H1 (cell line): Measurements from ENCODE around the gene TGM6. TPM values are rescaled to one million over a fixed set of nuclear protein-coding genes. Genes with fewer than 3 reads are reported as not detected.

Source experiments
- CTCF ChIA-PET: fragments of 300-600 bp; sonication (Branson Sonifier 250); formaldehyde crosslinking; loops from one replicate; lab custom pipeline; 2021; ENCODE audit not compliant: partially characterized antibody; lab: Charles Lee
- POLR2A ChIA-PET: fragments of 300-600 bp; sonication (Branson Sonifier 250); formaldehyde crosslinking; loops from one replicate; lab custom pipeline; 2021; ENCODE audit warnings: inconsistent platforms; ENCODE audit not compliant: partially characterized antibody; lab: Charles Lee
- DNase-seq, 2 experiments: peaks; one replicate each; pipeline versions ENCODE4 v3.0.0 to v3.0.0-alpha.2; 2010 to 2022; ENCODE audit warnings: low spot score in 2 of 2, low read depth in 1 of 2, mixed read lengths in 1 of 2
- FAIRE-seq: peaks from 2 replicates; lab custom pipeline; 2011; peaks lifted over from hg19 to GRCh38; lab: Jason Lieb, UNC
- H2AFZ ChIP-seq: 2 replicates; pipeline ENCODE4 v1.8.1; 2012; ENCODE audit warnings: low read length, inconsistent platforms
- H2AK5ac ChIP-seq: 2 replicates; pipeline ENCODE4 v1.6.1; 2013; ENCODE audit warnings: low read depth, low read length
- H2BK120ac ChIP-seq: replicated peaks from 2 replicates; pipeline ENCODE3; 2013; ENCODE audit warnings: low read depth, low read length, inconsistent platforms
- H2BK12ac ChIP-seq: 2 replicates; pipeline ENCODE4 v1.6.1; 2013; ENCODE audit warnings: low read depth, low read length
- H2BK15ac ChIP-seq: 2 replicates; pipeline ENCODE4 v1.6.1; 2013; ENCODE audit warnings: low read length
- H2BK20ac ChIP-seq: 2 replicates; pipeline ENCODE4 v1.6.1; 2013; ENCODE audit warnings: low read length
- H2BK5ac ChIP-seq: 2 replicates; pipeline ENCODE4 v1.6.1; 2013; ENCODE audit warnings: low read depth, low read length
- H3K14ac ChIP-seq: 2 replicates; pipeline ENCODE4 v1.6.1; 2013; ENCODE audit warnings: inconsistent platforms; ENCODE audit not compliant: insufficient read length
- H3K18ac ChIP-seq: 2 replicates; pipeline ENCODE4 v1.6.1; 2013; ENCODE audit warnings: low read length; ENCODE audit errors: extremely low read depth
- H3K23ac ChIP-seq: 2 replicates; pipeline ENCODE4 v1.6.1; 2013; ENCODE audit warnings: inconsistent platforms; ENCODE audit not compliant: insufficient read length
- H3K23me2 ChIP-seq: 2 replicates; pipeline ENCODE4 v1.6.1; 2013; ENCODE audit warnings: low read depth, low read length
- H3K27ac ChIP-seq: 2 replicates; pipeline ENCODE4 v1.6.1; 2011; ENCODE audit warnings: low read depth, low read length, inconsistent platforms
- H3K27me3 ChIP-seq, 4 experiments: replicated peaks in 1 of 4; 1 replicate in 1 of 4; 2 replicates in 3 of 4; pipeline versions ENCODE4 v1.6.1 to v1.8.1; 2011 to 2013; ENCODE audit warnings: low read length in 3 of 4, mild to moderate bottlenecking in 3 of 4, inconsistent platforms in 2 of 4, mixed read lengths in 2 of 4, moderate library complexity in 1 of 4; ENCODE audit not compliant: control insufficient read depth in 3 of 4, insufficient read depth in 3 of 4; ENCODE audit errors: extremely low read depth in 1 of 4
- H3K36me3 ChIP-seq, 4 experiments: 2 replicates each; pipeline versions ENCODE4 v1.6.1 to v1.8.1; 2011 to 2013; ENCODE audit warnings: mild to moderate bottlenecking in 4 of 4, low read length in 3 of 4, moderate library complexity in 2 of 4, control low read depth in 1 of 4, inconsistent platforms in 1 of 4; ENCODE audit not compliant: insufficient read depth in 4 of 4, control insufficient read depth in 2 of 4
- H3K4ac ChIP-seq: replicated peaks from 2 replicates; pipeline ENCODE3; 2013; ENCODE audit warnings: low read length, low read depth, mixed read lengths, inconsistent platforms; ENCODE audit not compliant: insufficient read length
- H3K4me1 ChIP-seq, 4 experiments: replicated peaks in 1 of 4; 1 replicate in 1 of 4; 2 replicates in 3 of 4; pipeline versions ENCODE4 v1.6.1 to v1.8.1; 2011 to 2013; ENCODE audit warnings: low read length in 3 of 4, inconsistent platforms in 2 of 4, mixed read lengths in 1 of 4; ENCODE audit not compliant: insufficient read depth in 4 of 4, control insufficient read depth in 3 of 4
- H3K4me2 ChIP-seq, 2 experiments: 2 replicates each; pipeline versions ENCODE4 v1.6.1 to v1.8.1; 2011 to 2013; ENCODE audit warnings: low read depth in 2 of 2, low read length in 2 of 2, control low read depth in 1 of 2, inconsistent platforms in 1 of 2, mild to moderate bottlenecking in 1 of 2; ENCODE audit not compliant: insufficient read depth in 1 of 2
- H3K4me3 ChIP-seq, 4 experiments: fragments of 200-600, 300-600 bp in 1 of 4; sonication (generic), shearing (Covaris generic), sonication (Bioruptor Twin) in 1 of 4; 2 replicates each; pipeline versions ENCODE4 v1.5.1 to v1.8.1; 2011 to 2016; ENCODE audit warnings: low read length in 4 of 4, low read depth in 3 of 4, control low read depth in 2 of 4, inconsistent platforms in 2 of 4, mild to moderate bottlenecking in 2 of 4, mixed read lengths in 1 of 4, moderate library complexity in 1 of 4; ENCODE audit not compliant: insufficient read depth in 2 of 4; ENCODE audit errors: extremely low read depth in 1 of 4
- H3K56ac ChIP-seq: replicated peaks from 2 replicates; pipeline ENCODE3; 2013; ENCODE audit warnings: low read depth, mild to moderate bottlenecking, mixed read lengths, low read length, inconsistent platforms; ENCODE audit not compliant: insufficient read length
- H3K79me1 ChIP-seq: 2 replicates; pipeline ENCODE4 v1.6.1; 2013; ENCODE audit warnings: low read depth, low read length, control low read depth
- H3K79me2 ChIP-seq, 2 experiments: 2 replicates each; pipeline versions ENCODE4 v1.6.1 to v1.8.1; 2012 to 2013; ENCODE audit warnings: low read length in 2 of 2, mild to moderate bottlenecking in 2 of 2, inconsistent platforms in 1 of 2; ENCODE audit not compliant: insufficient read depth in 2 of 2, control insufficient read depth in 1 of 2
- H3K9ac ChIP-seq, 4 experiments: replicated peaks in 1 of 4; 1 replicate in 1 of 4; 2 replicates in 3 of 4; pipeline versions ENCODE4 v1.6.1 to v1.8.1; 2011 to 2013; ENCODE audit warnings: low read depth in 3 of 4, low read length in 3 of 4, control low read depth in 2 of 4, mild to moderate bottlenecking in 2 of 4, moderate library complexity in 2 of 4, inconsistent platforms in 1 of 4; ENCODE audit errors: extremely low read depth in 1 of 4
- H3K9me3 ChIP-seq, 2 experiments: 2 replicates each; pipeline versions ENCODE4 v1.6.1 to v1.8.1; 2012 to 2013; ENCODE audit warnings: mild to moderate bottlenecking in 2 of 2, moderate library complexity in 2 of 2, control low read depth in 1 of 2, inconsistent platforms in 1 of 2, low read depth in 1 of 2, low read length in 1 of 2, mixed read lengths in 1 of 2; ENCODE audit not compliant: insufficient read depth in 2 of 2
- H4K20me1 ChIP-seq, 2 experiments: replicated peaks in 1 of 2; 2 replicates each; pipeline versions ENCODE3 to v1.8.1; 2011 to 2013; ENCODE audit warnings: inconsistent platforms in 2 of 2, low read length in 2 of 2, mild to moderate bottlenecking in 1 of 2; ENCODE audit not compliant: insufficient read depth in 2 of 2, control insufficient read depth in 1 of 2
- H4K5ac ChIP-seq: 2 replicates; pipeline ENCODE4 v1.6.1; 2013; ENCODE audit warnings: low read length, low read depth, mixed read lengths, inconsistent platforms; ENCODE audit not compliant: insufficient read length
- H4K8ac ChIP-seq: 2 replicates; pipeline ENCODE4 v1.8.0; 2013; ENCODE audit warnings: mild to moderate bottlenecking, moderate library complexity, low read length, inconsistent platforms; ENCODE audit not compliant: insufficient read depth; ENCODE audit errors: extremely low read depth
- H4K91ac ChIP-seq: replicated peaks from 2 replicates; pipeline ENCODE3; 2013; ENCODE audit warnings: low read length, mixed read lengths, inconsistent platforms; ENCODE audit not compliant: insufficient read length
- CTBP2 ChIP-seq: IDR thresholded peaks from 2 replicates; pipeline ENCODE4 v1.7.0; 2011; ENCODE audit warnings: borderline replicate concordance, mild to moderate bottlenecking, moderate library complexity, mixed read lengths, low read length; ENCODE audit not compliant: insufficient read depth, insufficient read length
- HDAC6 ChIP-seq: IDR thresholded peaks from one replicate; pipeline ENCODE4 v1.7.1; 2012; ENCODE audit warnings: low read depth, mild to moderate bottlenecking, inconsistent platforms, low read length, moderate library complexity
- SAP30 ChIP-seq: fragments of 300-600 bp; sonication (generic); IDR thresholded peaks from 2 replicates; pipeline ENCODE4 v1.7.1; 2012; ENCODE audit warnings: low read length, moderate library complexity, mild to moderate bottlenecking, inconsistent platforms; ENCODE audit not compliant: insufficient read depth, insufficient replicate concordance
- polyA plus RNA-seq, 7 experiments: library from polyadenylated mRNA; depleted of rRNA in 3 of 7; stranded (reverse) in 5 of 7; unstranded in 2 of 7; fragments of >200 nt in 5 of 7; fragments of 200-250 nt in 2 of 7; gene quantifications; 1 replicate in 5 of 7; 2 replicates in 1 of 7; 4 replicates in 1 of 7; pipeline versions ENCODE4 v1.2.1 to v1.2.3, GENCODE V29; 2011 to 2013; ENCODE audit warnings: missing spikeins in 2 of 7, mixed read lengths in 2 of 7
- total RNA-seq: library from RNA; stranded (reverse); fragmentation: NEBNext Ultra II Directional; extraction: Animal tissue kit (Norgen Biotek cat#: 25700); gene quantifications from 2 replicates; pipeline ENCODE4 v1.2.1, GENCODE V29; 2021

Gene TGM6
- total and polyA plus RNA-seq, 2 of the 8 experiments (the other 6 are each of a cell fraction or from before 2014, with no cell fraction given): 0.03 TPM; not detected in 1

- no peaks in the 10 kb centered on the region for H3K36me3 ChIP-seq
- no peak overlapping the region for H3K4ac ChIP-seq
- H2BK20ac ChIP-seq: no peak overlapping the region
- no peaks in the 10 kb centered on the region for H3K79me2 ChIP-seq
- no peaks in the 10 kb centered on the region; the same call in 1 of the 2 replicates for H3K23me2 ChIP-seq
- no peak overlapping the region for H3K4me2 ChIP-seq
- TF ChIP-seq HDAC6 (no peak), SAP30 (no peak), CTBP2 (no peak)
- H3K9me3 ChIP-seq: no peaks in the 10 kb centered on the region
- H3K9ac ChIP-seq: no peak overlapping the region
- no peak overlapping the region for H3K27ac ChIP-seq
- FAIRE-seq (no peak), DNase-seq (no peak)
- H3K27me3 ChIP-seq: no peaks in the 10 kb centered on the region; a peak in 1 of 7 replicates
- H3K18ac ChIP-seq: no peak overlapping the region
- H4K91ac ChIP-seq: no peak overlapping the region
- no peak overlapping the region for H2BK15ac ChIP-seq
- H2BK120ac ChIP-seq: no peak overlapping the region
- no peak overlapping the region for H2BK12ac ChIP-seq
- H4K20me1 ChIP-seq: no peaks in the 10 kb centered on the region
- no peak overlapping the region for H2AK5ac ChIP-seq
- POLR2A ChIA-PET: interaction anchor here (1.0 kb wide), 1 partner anchor 10 kb away, joined by 3 read pairs; no protein-coding TSS in a partner anchor
- H3K4me3 ChIP-seq: no peak overlapping the region
- no peak overlapping the region for H2AFZ ChIP-seq
- no peak overlapping the region for H3K14ac ChIP-seq
- H2BK5ac ChIP-seq: no peak overlapping the region
- no peak overlapping the region for H4K8ac ChIP-seq
- H3K56ac ChIP-seq: no peak overlapping the region
- H3K4me1 ChIP-seq: no peaks in the 10 kb centered on the region
- H4K5ac ChIP-seq: no peak overlapping the region
- CTCF ChIA-PET: interaction anchor here (1.0 to 4.3 kb wide), 2 partner anchors 15 to 73 kb away, joined by 3 to 32 read pairs; no protein-coding TSS in a partner anchor
- no peaks in the 10 kb centered on the region for H3K79me1 ChIP-seq
- H3K23ac ChIP-seq: no peak overlapping the region
These were observed 7.6 kb upstream of the TGM6 start for GRCh38 chr20:2373098-2373497.
